Measurements from ENCODE around the gene PTPRM. TPM values are rescaled to one million over a fixed set of nuclear protein-coding genes. Genes with fewer than 3 reads are reported as not detected.

PTPRM gene
- total RNA-seq, 1 experiment from 2014 or later, result 14.5 TPM

DNA sequence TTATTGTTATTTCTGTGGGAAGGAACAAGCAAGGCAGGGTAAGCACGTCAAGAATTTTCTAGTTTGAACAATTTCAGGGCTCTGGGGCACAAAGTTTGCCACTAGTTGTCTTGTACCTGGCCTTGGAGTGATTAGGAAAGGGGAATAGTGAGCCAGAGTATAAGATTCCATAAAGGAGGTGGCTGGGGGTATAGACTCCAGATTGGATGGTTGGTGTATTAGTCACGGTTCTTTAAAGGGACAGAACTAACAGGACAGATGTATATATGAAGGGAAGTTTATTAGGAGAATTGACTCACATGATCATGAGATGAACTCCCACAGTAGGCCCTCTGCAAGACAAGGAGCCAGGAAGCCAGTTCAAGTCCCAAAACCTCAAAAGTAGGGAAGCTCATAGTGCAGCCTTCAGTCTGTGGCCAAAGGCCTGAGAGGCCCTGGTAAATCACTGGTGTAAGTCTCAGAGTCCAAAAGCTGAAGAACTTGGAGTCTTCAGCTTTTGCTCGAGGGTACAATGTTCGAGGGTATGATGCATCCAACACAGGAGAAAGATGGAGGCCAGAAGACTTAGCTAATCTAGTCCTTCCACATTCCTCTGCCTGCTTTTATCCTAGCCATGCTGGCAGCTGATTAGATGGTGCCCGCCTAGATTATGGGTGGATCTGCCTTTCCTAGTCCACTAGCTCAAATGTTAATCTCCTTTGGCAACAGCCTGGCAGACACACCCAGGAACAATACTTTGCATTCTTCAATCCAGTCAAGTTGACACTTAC, 31.5 kb upstream of the PTPRM start:
- H3K79me2 ChIP-seq (ENCODE audit: insufficient read depth, low read length), result no peaks in the 10 kb centered on the region
- ATAC-seq (no peak), DNase-seq (ENCODE audit: low read depth, low spot score) (no peak)
- BruUV-seq (replicated peaks), result no TSS peak
- no peak overlapping the region for H3K4me3 ChIP-seq (replicated peaks in 1 of 2; ENCODE audit: low read depth in 1 of 2, low read length in 2 of 2)
- no peak overlapping the region for H3K4me2 ChIP-seq (ENCODE audit: low read length)
- no peaks in the 10 kb centered on the region for H4K20me1 ChIP-seq (ENCODE audit: insufficient read depth)
- H2AFZ ChIP-seq (ENCODE audit: low read depth, low read length, poor library complexity, severe bottlenecking), result no peak overlapping the region
- no peaks in the 10 kb centered on the region for H3K9me3 ChIP-seq (ENCODE audit: control insufficient read depth in 1 of 2, insufficient read depth in 1 of 2, low read depth in 1 of 2, low read length in 2 of 2)
- intact Hi-C loops (cut with micrococcal nuclease), result no loop called here
- H3K9ac ChIP-seq (ENCODE audit: low read length), result no peak overlapping the region
- POLR2A ChIA-PET, result no interaction called here
- H3K27me3 ChIP-seq (ENCODE audit: insufficient read depth, low read length), result no peaks in the 10 kb centered on the region
- H3K4me1 ChIP-seq (ENCODE audit: control insufficient read depth in 1 of 2, insufficient read depth in 2 of 2, low read length in 2 of 2), result no peaks in the 10 kb centered on the region
- H3K36me3 ChIP-seq (ENCODE audit: control insufficient read depth in 1 of 2, insufficient read depth in 2 of 2, low read length in 2 of 2), result no peaks in the 10 kb centered on the region
- TF ChIP-seq POLR2AphosphoS5 (IDR thresholded peaks at IDR 0.05; ENCODE audit: low read depth, low read length) (no peak), ZBTB33 (IDR thresholded peaks at IDR 0.05; ENCODE audit: extremely low read depth, insufficient replicate concordance, low read length) (no peak), ELF1 (IDR thresholded peaks at IDR 0.05; ENCODE audit: borderline replicate concordance, low read depth) (no peak), CTCF (IDR thresholded peaks at IDR 0.05 in 2 of 3, conservative IDR thresholded peaks at IDR 0.05 in 1 of 3; ENCODE audit: borderline replicate concordance in 1 of 3, insufficient read depth in 1 of 3, low read depth in 2 of 3, low read length in 2 of 3) (no peak), EZH2 (IDR thresholded peaks at IDR 0.05) (no peak), EGR1 (IDR thresholded peaks at IDR 0.05; ENCODE audit: low read depth) (no peak), ZFX (IDR thresholded peaks at IDR 0.05) (no peak), SIN3A (IDR thresholded peaks at IDR 0.05; ENCODE audit: low read depth) (no peak), CBX3 (IDR thresholded peaks at IDR 0.05; ENCODE audit: low read depth) (no peak), POLR2A (IDR thresholded peaks at IDR 0.05; ENCODE audit: borderline replicate concordance, extremely low read depth, insufficient read depth, insufficient read length) (no peak), JUND (IDR thresholded peaks at IDR 0.05) (no peak), FOSL1 (IDR thresholded peaks at IDR 0.05; ENCODE audit: low read depth) (no peak), CEBPB (IDR thresholded peaks at IDR 0.05; ENCODE audit: low read depth) (no peak), YY1 (IDR thresholded peaks at IDR 0.05; ENCODE audit: extremely low read depth, insufficient replicate concordance, low read depth, low read length) (no peak), SP1 (IDR thresholded peaks at IDR 0.05; ENCODE audit: low read depth) (no peak), RAD21 (IDR thresholded peaks at IDR 0.05; ENCODE audit: low read depth) (no peak)
- TF ChIP-seq, protein P1, sequence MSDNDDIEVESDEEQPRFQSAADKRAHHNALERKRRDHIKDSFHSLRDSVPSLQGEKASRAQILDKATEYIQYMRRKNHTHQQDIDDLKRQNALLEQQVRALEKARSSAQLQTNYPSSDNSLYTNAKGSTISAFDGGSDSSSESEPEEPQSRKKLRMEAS (IDR thresholded peaks at IDR 0.05), result no peak
- no peaks in the 10 kb centered on the region for H3K9me2 ChIP-seq (ENCODE audit: insufficient read depth)
- CTCF ChIA-PET, result no interaction called here
- RAD21 ChIA-PET (ENCODE audit: low non-redundant PET in 1 of 2, low total read pairs in 2 of 2, uncharacterized antibody in 2 of 2, unreplicated experiment in 2 of 2), result no interaction called here
- H3K27ac ChIP-seq (ENCODE audit: low read depth, low read length), result no peak overlapping the region

Data from HCT116 (cell line).